ENCODE data around the gene PSRC1.

Gene PSRC1

DNA sequence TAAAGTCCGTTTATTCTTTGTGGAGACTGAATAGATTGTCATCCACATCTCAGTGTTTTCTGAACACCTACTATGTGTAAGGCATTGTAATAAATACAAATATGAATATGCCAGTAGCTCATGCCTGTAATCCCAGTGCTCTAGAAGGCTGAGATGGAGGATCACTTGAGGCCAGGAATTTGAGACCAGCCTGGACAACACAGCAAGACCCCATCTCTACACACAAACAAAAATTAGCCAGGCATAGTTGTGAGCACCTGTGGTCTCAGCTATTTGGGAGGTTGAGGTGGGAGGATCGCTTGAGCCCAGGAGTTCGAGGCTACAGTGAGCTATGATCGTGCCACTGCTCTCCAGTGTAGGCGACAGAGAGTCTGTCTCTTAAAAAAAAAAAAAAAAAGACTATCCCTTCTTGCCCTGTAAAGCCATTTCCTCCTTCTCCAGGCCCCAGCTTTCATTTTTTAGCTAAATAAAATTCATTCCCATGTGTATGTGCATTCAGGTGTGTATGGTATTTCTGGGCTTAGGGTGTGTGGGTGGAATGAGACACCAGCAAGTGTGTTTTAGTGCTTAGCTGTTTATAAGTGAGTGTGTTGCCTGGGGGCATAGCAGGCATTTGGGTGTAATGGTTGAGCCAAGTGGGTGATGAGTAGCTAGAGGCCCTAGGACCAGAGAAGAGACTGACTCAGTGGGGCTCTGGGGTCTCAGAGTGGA is 25.8 kb downstream of the PSRC1 start:
- no peak for DNase-seq

DNA sequence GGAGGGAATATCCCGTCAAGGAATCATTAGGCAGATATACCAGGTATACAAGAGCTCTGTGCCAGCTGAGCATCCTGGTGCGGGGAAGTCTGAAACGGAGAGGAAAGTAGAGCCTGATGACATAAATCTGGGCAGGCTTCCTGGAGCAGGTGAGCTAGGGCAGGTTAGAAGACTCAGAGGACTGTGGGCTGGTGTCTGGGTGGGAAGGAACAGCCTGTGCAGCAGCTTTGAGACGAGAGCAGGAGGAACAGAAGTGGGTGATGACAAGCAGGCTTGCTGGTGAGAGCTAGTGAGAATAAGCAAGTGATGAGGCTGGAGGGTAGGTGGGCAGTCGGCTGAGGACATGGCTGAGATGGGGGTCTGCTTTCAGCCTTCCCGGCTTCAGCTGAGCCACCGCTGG is 26.9 kb downstream of the PSRC1 start:
- DNase-seq: no peak

DNA sequence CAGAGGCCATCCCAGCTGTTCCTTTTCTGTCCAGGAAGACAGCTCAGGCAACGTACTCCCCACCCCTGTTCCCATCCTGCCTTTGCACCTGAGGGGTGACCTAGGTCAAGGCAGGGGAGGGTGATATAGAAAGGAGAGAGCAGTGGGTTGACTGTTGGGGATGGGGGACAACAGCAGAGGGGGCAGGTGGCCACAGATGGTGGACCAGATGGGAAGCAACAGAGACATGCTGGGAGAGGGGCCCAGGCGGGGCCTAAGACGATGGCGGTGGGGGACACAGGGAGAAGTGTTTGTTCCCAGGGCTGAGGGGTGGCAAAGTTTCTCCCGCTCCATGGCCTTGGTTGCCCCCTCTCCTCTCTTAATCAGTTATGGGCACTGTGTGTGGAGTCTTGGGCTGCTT is 27.3 kb downstream of the PSRC1 start:
- DNase-seq: no peak

DNA sequence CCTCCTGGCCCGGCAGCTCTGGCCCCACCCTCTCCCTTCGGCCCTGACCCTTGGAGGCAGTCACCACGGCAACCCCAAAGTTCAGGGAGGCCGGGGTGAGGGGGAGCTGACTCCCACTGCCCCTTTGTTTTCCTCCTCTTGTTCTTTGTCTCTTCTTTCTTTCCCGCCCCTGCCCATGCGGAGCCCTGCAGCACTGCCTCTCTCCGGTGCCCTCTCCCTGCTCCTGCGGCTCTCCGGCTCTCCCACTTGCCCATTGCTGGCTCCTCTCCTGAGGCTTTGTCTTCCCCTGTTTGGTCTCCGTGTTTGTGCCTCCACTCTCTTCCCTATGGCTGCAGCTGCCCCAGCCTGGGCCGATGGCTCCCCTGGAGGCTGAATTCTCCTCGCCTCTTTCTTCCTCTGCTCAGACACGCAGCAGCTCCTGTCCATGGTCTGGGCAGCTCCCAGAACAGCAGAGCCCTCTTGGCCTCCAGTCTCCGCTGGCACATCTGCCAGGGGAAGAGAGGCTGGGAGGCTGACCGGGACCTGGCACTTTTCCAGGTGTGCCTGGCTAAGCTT is 27.8 kb downstream of the PSRC1 start:
- DNase-seq: no peak

DNA sequence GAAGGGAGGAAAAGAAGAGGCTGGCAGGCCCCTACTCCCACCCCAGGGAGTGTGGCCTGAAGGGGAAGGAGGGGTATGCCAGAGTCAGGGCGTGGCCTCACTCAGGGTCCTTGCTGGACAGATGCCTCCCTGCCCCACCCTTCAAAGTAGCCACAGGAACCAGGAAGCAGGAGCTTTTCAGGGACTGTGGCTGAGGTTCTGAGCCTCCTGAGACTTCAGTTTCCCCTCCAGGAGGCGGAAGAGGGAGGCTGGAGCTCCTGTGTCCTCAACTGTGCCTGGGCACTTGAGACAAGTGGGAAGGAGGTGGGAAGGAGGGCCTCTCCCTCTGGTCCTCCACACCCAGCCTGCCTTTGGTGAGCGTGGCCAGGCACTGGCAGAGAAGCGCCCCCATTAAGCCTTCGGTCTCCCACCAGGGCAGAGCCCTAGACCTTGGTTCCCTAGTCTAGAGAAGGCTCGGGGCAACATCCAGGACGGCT is 28.3 kb downstream of the PSRC1 start:
- no peak for DNase-seq

DNA sequence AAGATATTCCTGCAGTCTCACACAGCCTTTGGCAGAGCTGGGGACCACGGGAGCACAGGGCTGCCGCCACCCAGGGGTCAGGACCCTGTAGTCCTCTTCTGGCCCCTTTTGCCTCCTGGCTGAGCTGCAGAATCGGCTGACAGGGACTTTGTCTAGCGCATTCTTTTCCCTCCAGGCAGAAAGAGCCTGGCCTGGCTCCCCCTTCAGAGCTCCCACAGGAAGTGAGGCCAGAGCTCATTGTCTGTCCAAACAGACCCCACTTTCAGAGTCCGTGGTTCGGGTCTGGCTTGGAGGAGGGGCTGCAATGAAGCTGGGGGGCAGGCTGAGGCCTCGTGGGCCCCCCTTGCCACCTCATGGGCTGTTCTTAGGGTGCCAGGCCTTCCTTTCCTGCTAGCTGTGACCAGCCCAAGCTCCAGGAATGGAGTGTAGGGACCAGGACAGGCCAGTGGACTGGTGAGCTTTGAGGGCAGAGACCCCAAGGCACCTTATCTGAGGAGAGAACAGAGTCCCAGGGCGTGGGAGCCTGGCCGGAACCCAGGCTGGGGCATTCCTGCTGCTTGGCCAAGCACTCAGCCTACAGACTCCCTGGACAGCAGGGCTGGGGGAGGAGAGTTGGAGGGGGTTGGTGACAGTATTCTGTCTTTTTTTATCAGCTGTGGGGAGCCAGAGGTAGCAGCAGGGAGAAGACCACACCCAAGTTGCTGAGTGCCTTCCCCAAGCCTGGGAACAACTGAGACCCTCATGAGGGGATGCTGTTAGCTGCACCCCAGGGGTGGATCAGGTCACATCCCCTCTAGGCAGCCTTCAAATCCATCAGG is 28.9 kb downstream of the PSRC1 start:
- no peak for DNase-seq

DNA sequence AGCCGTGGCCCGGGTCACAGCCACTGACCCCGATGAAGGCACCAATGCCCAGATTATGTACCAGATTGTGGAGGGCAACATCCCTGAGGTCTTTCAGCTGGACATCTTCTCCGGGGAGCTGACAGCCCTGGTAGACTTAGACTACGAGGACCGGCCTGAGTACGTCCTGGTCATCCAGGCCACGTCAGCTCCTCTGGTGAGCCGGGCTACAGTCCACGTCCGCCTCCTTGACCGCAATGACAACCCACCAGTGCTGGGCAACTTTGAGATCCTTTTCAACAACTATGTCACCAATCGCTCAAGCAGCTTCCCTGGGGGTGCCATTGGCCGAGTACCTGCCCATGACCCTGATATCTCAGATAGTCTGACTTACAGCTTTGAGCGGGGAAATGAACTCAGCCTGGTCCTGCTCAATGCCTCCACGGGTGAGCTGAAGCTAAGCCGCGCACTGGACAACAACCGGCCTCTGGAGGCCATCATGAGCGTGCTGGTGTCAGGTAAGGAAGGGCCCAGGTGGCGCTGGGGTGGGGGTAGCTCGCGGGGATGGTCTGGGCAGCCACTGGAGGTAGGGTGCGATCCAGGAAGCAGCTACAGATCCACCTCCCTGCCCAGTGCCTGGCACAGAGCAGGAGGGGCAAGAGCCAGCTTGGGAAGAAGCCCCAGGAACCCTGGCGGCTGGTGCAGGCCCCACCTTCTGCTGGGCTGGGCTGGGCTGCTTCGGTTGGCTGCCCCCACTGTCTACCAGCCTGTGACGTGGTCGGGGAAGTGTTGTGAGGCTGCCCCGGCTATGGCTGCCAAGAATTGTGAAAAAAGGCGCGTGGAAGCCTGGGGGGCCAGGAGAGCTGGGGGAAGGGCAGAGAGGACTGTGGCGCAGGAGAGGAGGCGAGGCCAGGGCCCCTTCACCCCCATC is 29.8 kb downstream of the PSRC1 start:
- DNase-seq: no peak

DNA sequence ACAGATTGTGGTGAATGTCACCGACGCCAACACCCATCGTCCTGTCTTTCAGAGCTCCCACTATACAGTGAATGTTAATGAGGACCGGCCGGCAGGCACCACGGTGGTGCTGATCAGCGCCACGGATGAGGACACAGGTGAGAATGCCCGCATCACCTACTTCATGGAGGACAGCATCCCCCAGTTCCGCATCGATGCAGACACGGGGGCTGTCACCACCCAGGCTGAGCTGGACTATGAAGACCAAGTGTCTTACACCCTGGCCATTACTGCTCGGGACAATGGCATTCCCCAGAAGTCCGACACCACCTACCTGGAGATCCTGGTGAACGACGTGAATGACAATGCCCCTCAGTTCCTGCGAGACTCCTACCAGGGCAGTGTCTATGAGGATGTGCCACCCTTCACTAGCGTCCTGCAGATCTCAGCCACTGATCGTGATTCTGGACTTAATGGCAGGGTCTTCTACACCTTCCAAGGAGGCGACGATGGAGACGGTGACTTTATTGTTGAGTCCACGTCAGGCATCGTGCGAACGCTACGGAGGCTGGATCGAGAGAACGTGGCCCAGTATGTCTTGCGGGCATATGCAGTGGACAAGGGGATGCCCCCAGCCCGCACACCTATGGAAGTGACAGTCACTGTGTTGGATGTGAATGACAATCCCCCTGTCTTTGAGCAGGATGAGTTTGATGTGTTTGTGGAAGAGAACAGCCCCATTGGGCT is 30.6 kb downstream of the PSRC1 start:
- no peak for DNase-seq

DNA sequence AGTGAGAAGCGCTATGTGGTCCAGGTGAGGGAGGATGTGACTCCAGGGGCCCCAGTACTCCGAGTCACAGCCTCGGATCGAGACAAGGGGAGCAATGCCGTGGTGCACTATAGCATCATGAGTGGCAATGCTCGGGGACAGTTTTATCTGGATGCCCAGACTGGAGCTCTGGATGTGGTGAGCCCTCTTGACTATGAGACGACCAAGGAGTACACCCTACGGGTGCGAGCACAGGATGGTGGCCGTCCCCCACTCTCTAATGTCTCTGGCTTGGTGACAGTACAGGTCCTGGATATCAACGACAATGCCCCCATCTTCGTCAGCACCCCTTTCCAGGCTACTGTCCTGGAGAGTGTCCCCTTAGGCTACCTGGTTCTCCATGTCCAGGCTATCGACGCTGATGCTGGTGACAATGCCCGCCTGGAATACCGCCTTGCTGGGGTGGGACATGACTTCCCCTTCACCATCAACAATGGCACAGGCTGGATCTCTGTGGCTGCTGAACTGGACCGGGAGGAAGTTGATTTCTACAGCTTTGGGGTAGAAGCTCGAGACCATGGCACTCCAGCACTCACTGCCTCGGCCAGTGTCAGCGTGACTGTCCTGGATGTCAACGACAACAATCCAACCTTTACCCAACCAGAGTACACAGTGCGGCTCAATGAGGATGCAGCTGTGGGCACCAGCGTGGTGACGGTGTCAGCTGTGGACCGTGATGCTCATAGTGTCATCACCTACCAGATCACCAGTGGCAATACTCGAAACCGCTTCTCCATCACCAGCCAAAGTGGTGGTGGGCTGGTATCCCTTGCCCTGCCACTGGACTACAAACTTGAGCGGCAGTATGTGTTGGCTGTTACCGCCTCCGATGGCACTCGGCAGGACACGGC is 31.4 kb downstream of the PSRC1 start:
- no peak for DNase-seq

DNA sequence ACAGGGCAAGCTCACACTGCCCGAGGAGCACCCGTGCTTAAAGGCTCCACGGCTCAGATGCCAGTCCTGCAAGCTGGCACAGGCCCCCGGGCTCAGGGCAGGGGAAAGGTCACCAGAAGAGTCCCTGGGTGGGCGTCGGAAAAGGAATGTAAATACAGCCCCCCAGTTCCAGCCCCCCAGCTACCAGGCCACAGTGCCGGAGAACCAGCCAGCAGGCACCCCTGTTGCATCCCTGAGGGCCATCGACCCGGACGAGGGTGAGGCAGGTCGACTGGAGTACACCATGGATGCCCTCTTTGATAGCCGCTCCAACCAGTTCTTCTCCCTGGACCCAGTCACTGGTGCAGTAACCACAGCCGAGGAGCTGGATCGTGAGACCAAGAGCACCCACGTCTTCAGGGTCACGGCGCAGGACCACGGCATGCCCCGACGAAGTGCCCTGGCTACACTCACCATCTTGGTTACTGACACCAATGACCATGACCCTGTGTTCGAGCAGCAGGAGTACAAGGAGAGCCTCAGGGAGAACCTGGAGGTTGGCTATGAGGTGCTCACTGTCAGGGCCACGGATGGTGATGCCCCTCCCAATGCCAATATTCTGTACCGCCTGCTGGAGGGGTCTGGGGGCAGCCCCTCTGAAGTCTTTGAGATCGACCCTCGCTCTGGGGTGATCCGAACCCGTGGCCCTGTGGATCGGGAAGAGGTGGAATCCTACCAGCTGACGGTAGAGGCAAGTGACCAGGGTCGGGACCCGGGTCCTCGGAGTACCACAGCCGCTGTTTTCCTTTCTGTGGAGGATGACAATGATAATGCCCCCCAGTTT is 32.3 kb downstream of the PSRC1 start:
- no peak for DNase-seq

DNA sequence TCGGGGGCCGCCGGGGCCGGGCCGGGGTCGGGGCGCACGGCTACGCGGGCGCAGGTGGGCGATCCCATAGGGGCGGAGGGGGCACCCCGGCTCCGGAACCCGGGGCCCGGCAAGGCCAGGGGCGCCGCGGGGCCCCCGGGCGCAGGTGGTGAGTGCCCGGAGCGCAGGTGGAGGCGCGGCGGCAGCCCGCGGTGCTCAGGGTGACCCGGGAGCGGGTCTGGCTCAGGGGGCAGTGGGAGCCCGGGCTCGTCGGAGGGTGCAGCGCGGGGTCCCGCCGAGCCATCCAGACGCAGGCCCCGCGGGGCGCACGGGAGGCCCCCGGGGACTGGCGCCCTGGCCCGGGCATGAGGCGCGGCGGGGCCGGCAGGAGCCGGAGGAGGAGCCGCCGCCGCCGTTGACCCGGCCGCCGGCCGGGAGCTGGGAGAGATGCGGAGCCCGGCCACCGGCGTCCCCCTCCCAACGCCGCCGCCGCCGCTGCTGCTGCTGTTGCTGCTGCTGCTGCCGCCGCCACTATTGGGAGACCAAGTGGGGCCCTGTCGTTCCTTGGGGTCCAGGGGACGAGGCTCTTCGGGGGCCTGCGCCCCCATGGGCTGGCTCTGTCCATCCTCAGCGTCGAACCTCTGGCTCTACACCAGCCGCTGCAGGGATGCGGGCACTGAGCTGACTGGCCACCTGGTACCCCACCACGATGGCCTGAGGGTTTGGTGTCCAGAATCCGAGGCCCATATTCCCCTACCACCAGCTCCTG is 33.1 kb downstream of the PSRC1 start:
- no peak for DNase-seq

DNA sequence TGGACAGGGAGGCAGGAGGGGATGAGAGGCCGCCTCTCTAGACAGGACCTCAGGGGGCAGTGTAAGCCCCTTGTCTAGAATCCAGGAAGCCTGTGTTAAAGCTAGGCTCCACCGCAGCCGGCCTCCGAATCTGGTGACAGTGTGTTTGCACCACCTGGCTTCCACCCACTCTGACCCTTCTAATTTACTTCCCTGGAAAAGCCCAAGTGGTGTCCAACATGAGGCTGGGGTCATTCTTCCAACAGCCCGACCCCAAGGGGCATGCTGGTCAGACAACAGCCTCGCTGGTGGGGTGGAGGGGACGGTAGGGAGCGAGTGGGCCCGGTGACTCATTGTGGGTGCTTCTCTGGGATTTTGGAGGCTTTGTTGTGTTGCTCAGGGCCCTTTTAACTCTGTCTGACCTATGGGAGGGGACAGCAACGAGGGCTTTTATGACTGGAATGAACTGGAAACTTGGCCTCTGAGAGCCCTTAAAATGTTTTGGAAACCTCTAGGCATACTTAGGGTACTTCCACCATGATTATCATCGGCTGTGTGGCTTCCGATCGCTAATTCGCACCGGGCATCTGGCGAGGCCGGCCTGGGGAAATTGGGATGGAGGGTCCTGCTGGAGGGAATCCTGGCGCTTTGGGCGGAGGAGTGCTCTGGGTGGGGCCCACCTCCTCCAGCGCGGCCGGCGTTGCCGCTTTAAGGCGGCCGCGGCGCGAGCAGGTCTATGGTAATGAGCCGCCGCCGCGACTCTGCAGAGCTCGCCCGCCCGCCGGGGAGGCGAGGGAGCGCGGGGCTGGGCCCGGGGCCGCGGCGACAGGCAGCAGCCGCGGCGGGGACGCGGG is 33.9 kb downstream of the PSRC1 start, which contains the start of gene CELSR2:
Gene CELSR2, plus strand, starts transcription at position 743 of the 833 bp plus-strand sequence. CDS start 541 bp downstream, outside the sequence.
- peak; percentile 37 for DNase-seq

DNA sequence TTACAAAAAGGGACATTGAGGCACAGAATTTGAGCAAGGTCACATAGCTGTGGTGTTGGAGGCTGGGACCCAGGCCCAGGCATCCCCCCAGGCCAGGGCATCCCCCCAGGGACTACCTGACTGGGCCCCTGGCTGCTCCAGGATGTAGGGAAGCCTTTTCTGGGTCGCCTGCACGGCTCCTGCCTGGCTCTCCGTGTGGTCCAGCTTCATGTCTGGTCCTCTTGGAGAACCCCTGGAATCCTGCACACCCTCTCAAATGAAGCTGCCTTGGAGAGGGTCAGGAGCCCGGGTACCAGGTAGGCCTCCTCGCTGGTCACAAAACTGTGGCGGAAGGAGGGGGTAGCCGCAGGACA is 34.5 kb downstream of the PSRC1 start:
- no peak for DNase-seq

DNA sequence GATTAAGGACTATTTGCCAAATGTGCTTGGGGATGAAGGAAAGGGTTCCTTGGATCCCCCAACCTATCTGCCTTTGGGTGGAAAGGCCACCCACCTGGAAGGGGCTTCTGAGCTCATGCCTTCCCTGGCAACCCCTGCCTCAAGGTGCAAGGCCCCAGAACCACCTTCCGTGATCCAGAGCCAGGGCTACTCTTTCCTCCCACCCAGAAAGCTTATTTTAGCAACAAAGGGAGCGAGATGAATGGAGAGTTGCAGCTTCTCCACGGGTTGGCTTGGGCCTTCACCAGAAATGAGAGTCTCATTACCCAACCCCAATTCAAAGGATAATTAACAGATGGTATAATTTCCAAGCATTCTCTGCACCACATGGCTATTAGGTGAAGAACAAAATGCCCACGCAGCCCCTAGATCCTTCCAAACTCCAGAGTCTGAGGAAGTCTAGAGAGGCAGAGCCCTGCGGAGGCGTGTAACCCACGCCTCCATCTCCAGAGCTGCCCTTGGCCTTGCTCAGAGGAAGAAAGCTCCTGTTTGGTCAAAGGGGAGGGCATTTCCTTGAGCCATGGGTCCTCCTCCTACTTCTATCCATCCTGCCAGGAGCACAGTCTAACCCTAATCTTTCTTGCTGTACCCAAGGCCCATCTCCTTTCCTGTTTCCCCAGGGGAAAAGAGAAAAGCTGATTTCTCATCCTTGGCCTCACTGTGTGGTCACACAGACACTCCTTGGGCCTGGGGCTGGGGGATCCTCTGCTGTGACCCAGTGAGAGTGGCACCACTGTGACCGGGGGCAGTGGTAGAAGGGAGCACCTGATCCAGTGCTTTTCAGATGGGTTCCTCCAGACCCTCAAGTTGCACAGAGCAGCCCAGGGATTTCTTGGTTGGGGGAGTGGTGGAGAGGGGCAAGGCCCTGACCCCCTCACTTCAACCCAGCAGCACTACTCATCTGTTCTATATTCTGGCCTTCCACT is 35.3 kb downstream of the PSRC1 start:
- DNase-seq: no peak

DNA sequence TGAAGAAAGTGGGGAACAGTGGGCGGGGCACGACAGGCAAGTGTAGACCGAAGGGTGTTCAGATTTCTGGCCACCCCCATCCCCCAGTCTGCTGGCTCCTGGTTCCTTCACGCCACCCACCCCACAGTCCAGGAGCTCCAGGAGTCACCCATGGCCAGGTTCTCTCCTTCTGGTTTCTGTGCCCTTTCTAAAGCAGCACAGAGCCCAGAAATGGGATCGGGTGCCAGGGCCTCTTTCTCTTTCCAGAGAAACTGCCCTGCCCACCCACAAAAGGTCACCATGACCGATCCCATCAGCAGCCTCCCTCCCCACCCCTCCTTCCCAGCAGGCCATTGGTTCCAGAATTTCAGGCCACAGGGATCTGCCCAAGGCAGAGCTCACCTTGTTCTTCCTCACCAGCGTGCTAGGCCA is 36.8 kb downstream of the PSRC1 start:
- no peak for DNase-seq

DNA sequence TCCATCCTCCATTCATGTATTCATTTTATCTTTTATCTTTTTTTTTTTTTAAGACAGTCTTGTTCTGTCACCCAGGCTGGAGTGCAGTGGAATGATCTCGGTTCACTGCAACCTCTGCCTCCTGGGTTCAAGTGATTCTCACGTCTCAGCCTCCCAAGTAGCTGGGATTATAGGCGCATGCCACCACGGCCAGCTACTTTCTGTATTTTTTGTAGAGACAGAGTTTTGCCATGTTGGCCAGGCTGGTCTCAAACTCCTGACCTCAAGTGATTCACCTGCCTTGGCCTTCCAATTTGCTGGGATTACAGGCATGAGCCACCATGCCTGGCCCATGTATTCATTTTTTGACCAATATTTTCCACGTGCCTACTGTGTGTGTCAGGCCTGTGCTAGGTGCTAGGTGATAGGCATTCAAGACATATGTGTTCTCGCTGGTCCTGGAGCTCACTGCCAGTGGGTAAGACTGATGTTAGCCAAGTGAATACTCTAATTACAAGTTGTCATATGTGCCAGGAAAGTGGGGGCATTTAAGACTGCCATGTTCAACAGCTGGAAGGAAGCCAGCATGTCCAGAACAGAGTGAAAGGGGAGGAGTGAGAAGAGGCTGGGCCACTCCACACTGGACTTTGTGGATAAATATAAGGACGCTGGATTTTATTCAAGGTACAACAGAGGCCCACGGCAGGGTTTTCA is 38.9 kb downstream of the PSRC1 start:
- no peak for DNase-seq

DNA sequence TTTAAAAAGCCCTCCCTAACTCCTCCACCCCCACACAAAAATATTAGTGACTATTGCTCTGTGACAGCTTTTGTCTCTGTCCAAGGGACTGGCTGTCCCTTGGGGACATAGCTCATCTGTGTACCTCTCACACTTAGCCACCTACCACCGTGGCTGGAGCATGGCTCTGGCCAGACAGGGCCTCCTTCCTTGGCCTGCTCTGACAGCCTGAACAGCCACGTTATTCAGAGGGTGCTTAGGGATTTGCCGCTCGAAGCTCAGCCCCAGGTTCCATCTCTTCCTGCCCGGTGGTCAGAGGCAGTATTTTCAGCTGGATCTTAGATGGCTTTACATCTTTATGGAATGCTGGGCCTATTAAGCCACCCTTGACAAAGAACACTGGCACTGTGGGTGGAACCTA is 39.7 kb downstream of the PSRC1 start:
- DNase-seq: no peak
